K562 (cell line): ENCODE measurements around the gene AOC1.

ENCODE experiments used
- EP300 ChIP-seq: IDR thresholded peaks from 2 replicates; pipeline ENCODE4 v1.6.1; 2012; ENCODE audit warnings: low read length, improper control_type of control experiment
- HMG20A ChIP-seq: fragments of 450-650 bp; formaldehyde crosslinking; conservative IDR thresholded peaks from 2 replicates; pipeline ENCODE4 v1.4.0; 2020; ENCODE audit warnings: mild to moderate bottlenecking, mixed read lengths
- MEF2D ChIP-seq: conservative IDR thresholded peaks from 2 replicates; pipeline ENCODE4 v1.6.1; 2016; ENCODE audit warnings: low read depth, missing genetic modification characterization, missing compliant biosample characterization
- POLR2A ChIP-seq: fragments of 450-650 bp; conservative IDR thresholded peaks from 2 replicates; pipeline ENCODE4 v1.6.1; 2016
- RBBP5 ChIP-seq: fragments of 200-600 bp; sonication (generic); IDR thresholded peaks from 2 replicates; pipeline ENCODE4 v1.6.1; 2012; ENCODE audit warnings: borderline replicate concordance, mild to moderate bottlenecking, low read length, control low read depth, inconsistent platforms; ENCODE audit not compliant: insufficient read depth, poor library complexity, severe bottlenecking
- RBM34 ChIP-seq: fragments of 200-400 bp; formaldehyde crosslinking; IDR thresholded peaks from 2 replicates; pipeline ENCODE4 v1.6.1; 2018; ENCODE audit warnings: low read length, borderline replicate concordance; ENCODE audit not compliant: insufficient read depth
- ZNF263 ChIP-seq: sonication (generic); formaldehyde crosslinking; IDR thresholded peaks from 2 replicates; pipeline ENCODE4 v1.8.0; 2022; ENCODE audit warnings: mild to moderate bottlenecking, missing genetic modification reagents, borderline replicate concordance
- TF ChIP-seq, protein P1 (sequence below): fragments of 250-450 bp; sonication (Bioruptor Pico); IDR thresholded peaks from 2 replicates; pipeline ENCODE4 v1.4.0; 2020; ENCODE audit warnings: mild to moderate bottlenecking, moderate library complexity
- TF ChIP-seq, protein P2 (sequence below), 2 experiments: IDR thresholded peaks; 2 replicates each; pipeline ENCODE4 v1.6.1; 2011; ENCODE audit warnings: borderline replicate concordance in 1 of 2, control low read depth in 1 of 2, low read depth in 1 of 2, low read length in 1 of 2, mild to moderate bottlenecking in 1 of 2, mixed read lengths in 1 of 2, moderate library complexity in 1 of 2; ENCODE audit not compliant: insufficient read depth in 1 of 2, insufficient read length in 1 of 2, poor library complexity in 1 of 2, severe bottlenecking in 1 of 2; ENCODE audit errors: extremely low read depth in 1 of 2
- TF ChIP-seq, protein P3 (sequence below): sonication (generic); formaldehyde crosslinking; IDR thresholded peaks from 2 replicates; pipeline ENCODE4 v1.8.1; 2022; ENCODE audit warnings: missing genetic modification reagents
- TF ChIP-seq, protein P4 (sequence below): fragments of 250-450 bp; sonication (Bioruptor Pico); IDR thresholded peaks from 2 replicates; pipeline ENCODE4 v1.9.0; 2021; ENCODE audit warnings: mild to moderate bottlenecking
- TF ChIP-seq, protein P5 (sequence below), 2 experiments: fragments of 450-650 bp in 1 of 2; sonication (generic) in 1 of 2; formaldehyde crosslinking; conservative IDR thresholded peaks; 2 replicates each; pipeline versions ENCODE4 v1.4.0 to v1.8.1; 2020 to 2022; ENCODE audit warnings: mild to moderate bottlenecking in 1 of 2, missing genetic modification reagents in 1 of 2

DNA sequence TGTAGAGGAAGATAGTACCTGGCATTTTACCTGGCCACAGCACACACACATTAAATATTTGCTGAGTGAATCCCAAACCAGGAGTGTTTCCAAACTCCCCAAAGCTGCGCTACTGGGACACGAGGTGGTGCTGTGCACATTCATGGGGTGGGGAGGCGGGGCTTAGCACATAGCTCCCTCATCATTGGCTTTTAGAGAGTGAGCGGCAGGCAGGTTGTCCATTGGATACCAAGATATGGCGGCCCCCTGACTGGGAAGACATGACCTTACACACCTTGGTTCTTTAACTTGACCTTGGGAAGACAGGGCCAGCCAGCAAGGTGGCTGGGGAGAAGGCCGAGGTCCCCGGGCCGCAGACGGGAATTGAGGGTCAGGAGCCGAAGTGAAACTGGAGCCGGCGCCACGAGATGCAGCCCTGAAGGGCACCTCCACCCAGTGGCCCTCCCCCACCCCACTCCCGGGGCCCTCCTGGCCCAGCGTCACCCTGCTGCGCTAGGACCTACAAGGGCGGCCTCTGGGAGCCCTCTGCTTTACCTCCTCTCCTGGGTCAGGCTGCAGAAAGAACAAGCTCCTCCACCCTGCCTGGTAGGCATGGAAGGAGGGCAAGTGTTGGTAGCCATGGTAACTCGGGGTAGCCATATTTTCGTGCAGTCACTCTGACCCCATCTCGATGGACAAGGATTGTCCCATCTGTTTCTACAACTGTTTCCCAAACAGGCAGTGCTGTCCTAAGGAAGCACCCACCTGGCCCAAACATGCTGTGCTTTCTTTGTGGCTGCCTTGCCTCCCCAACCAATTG, 27.7 kb upstream of the AOC1 start:
- TF ChIP-seq, protein P1, sequence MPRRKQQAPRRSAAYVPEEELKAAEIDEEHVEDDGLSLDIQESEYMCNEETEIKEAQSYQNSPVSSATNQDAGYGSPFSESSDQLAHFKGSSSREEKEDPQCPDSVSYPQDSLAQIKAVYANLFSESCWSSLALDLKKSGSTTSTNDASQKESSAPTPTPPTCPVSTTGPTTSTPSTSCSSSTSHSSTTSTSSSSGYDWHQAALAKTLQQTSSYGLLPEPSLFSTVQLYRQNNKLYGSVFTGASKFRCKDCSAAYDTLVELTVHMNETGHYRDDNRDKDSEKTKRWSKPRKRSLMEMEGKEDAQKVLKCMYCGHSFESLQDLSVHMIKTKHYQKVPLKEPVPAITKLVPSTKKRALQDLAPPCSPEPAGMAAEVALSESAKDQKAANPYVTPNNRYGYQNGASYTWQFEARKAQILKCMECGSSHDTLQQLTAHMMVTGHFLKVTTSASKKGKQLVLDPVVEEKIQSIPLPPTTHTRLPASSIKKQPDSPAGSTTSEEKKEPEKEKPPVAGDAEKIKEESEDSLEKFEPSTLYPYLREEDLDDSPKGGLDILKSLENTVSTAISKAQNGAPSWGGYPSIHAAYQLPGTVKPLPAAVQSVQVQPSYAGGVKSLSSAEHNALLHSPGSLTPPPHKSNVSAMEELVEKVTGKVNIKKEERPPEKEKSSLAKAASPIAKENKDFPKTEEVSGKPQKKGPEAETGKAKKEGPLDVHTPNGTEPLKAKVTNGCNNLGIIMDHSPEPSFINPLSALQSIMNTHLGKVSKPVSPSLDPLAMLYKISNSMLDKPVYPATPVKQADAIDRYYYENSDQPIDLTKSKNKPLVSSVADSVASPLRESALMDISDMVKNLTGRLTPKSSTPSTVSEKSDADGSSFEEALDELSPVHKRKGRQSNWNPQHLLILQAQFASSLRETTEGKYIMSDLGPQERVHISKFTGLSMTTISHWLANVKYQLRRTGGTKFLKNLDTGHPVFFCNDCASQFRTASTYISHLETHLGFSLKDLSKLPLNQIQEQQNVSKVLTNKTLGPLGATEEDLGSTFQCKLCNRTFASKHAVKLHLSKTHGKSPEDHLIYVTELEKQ (CRISPR knock-in tag), result no peak
- TF ChIP-seq, protein P2, sequence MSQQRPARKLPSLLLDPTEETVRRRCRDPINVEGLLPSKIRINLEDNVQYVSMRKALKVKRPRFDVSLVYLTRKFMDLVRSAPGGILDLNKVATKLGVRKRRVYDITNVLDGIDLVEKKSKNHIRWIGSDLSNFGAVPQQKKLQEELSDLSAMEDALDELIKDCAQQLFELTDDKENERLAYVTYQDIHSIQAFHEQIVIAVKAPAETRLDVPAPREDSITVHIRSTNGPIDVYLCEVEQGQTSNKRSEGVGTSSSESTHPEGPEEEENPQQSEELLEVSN (IDR thresholded peaks at IDR 0.05; ENCODE audit: borderline replicate concordance in 1 of 2, extremely low read depth in 1 of 2, insufficient read depth in 1 of 2, insufficient read length in 1 of 2, low read depth in 1 of 2, low read length in 1 of 2, poor library complexity in 1 of 2, severe bottlenecking in 1 of 2), result peak; percentile 14 to 47
- TF ChIP-seq, protein P3, sequence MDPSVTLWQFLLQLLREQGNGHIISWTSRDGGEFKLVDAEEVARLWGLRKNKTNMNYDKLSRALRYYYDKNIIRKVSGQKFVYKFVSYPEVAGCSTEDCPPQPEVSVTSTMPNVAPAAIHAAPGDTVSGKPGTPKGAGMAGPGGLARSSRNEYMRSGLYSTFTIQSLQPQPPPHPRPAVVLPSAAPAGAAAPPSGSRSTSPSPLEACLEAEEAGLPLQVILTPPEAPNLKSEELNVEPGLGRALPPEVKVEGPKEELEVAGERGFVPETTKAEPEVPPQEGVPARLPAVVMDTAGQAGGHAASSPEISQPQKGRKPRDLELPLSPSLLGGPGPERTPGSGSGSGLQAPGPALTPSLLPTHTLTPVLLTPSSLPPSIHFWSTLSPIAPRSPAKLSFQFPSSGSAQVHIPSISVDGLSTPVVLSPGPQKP (CRISPR knock-in tag), result no peak
- TF ChIP-seq MEF2D (no peak), EP300 (no peak), POLR2A (no peak), HMG20A (CRISPR knock-in tag) (no peak), RBBP5 (no peak), RBM34 (no peak), ZNF263 (CRISPR knock-in tag) (no peak)
- TF ChIP-seq, protein P4, sequence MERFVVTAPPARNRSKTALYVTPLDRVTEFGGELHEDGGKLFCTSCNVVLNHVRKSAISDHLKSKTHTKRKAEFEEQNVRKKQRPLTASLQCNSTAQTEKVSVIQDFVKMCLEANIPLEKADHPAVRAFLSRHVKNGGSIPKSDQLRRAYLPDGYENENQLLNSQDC (CRISPR knock-in tag), result no peak
- TF ChIP-seq, protein P5, sequence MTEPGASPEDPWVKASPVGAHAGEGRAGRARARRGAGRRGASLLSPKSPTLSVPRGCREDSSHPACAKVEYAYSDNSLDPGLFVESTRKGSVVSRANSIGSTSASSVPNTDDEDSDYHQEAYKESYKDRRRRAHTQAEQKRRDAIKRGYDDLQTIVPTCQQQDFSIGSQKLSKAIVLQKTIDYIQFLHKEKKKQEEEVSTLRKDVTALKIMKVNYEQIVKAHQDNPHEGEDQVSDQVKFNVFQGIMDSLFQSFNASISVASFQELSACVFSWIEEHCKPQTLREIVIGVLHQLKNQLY (CRISPR knock-in tag; conservative IDR thresholded peaks at IDR 0.05), result no peak
